ENCODE results near the gene TIMM10.

TIMM10 gene

GRCh38 chr11:57504511-57504910 is 26.0 kb downstream of the TIMM10 start:
- DNase-seq (ENCODE audit: low read depth, low spot score) = no peak

GRCh38 chr11:57502870-57503269 is 27.7 kb downstream of the TIMM10 start:
- no peak for DNase-seq (ENCODE audit: low read depth, low spot score)

GRCh38 chr11:57502376-57502775 is 28.2 kb downstream of the TIMM10 start:
- DNase-seq (ENCODE audit: low read depth, low spot score) = no peak

- no peak for DNase-seq (ENCODE audit: low read depth, low spot score)
Measured at GRCh38 chr11:57501953-57502352, 28.6 kb downstream of the TIMM10 start.

- DNase-seq (ENCODE audit: low read depth, low spot score) = no peak
Measured at GRCh38 chr11:57500926-57501325, 29.6 kb downstream of the TIMM10 start.

- DNase-seq (ENCODE audit: low read depth, low spot score) = no peak
Measured at GRCh38 chr11:57500515-57500914, 30.0 kb downstream of the TIMM10 start.

- no peak for DNase-seq (ENCODE audit: low read depth, low spot score)
Measured at GRCh38 chr11:57499983-57500461, 30.5 kb downstream of the TIMM10 start.

GRCh38 chr11:57499413-57499982 is 31.1 kb downstream of the TIMM10 start:
- peak; percentile 99 for DNase-seq (ENCODE audit: low read depth, low spot score)

- no peak for DNase-seq (ENCODE audit: low read depth, low spot score)
Measured at GRCh38 chr11:57498540-57498939, 32.0 kb downstream of the TIMM10 start.

- DNase-seq (ENCODE audit: low read depth, low spot score) = no peak
Measured at GRCh38 chr11:57497303-57498247, 33.0 kb downstream of the TIMM10 start.

GRCh38 chr11:57496109-57496820 is 34.3 kb downstream of the TIMM10 start:
- DNase-seq (ENCODE audit: low read depth, low spot score) = no peak

- peak; percentile 96 for DNase-seq (ENCODE audit: low read depth, low spot score)
Measured at GRCh38 chr11:57493507-57494503, 36.7 kb downstream of the TIMM10 start.

GRCh38 chr11:57491371-57492061 is 39.0 kb downstream of the TIMM10 start:
- DNase-seq (ENCODE audit: low read depth, low spot score) = peak; percentile 73

GRCh38 chr11:57490456-57491248 is 39.9 kb downstream of the TIMM10 start:
- no peak for DNase-seq (ENCODE audit: low read depth, low spot score)

GRCh38 chr11:57487920-57488659 is 42.5 kb downstream of the TIMM10 start:
- DNase-seq (ENCODE audit: low read depth, low spot score) = no peak

- no peak for DNase-seq (ENCODE audit: low read depth, low spot score)
Measured at GRCh38 chr11:57487021-57487778, 43.4 kb downstream of the TIMM10 start.

GRCh38 chr11:57485217-57485990 is 45.1 kb downstream of the TIMM10 start:
- DNase-seq (ENCODE audit: low read depth, low spot score) = no peak
